Retinal pigment epithelial cell (primary cell): Measurements from ENCODE around the gene TMOD1.
"Not testable (repeated sequence)": the region's sequence is repeated elsewhere in the genome, so short reads cannot be mapped to it uniquely, and the experiment has no call there.

Source experiments
- DNase-seq: peaks from one replicate; pipeline ENCODE4 v3.0.0-alpha.2; 2010; ENCODE audit warnings: low read depth
- H3K4me3 ChIP-seq: 2 replicates; pipeline ENCODE4 v1.5.1; 2011; ENCODE audit warnings: mild to moderate bottlenecking, low read length, control low read depth, moderate library complexity
- TF ChIP-seq, protein P1 (sequence below): conservative IDR thresholded peaks from 2 replicates; pipeline ENCODE4 v1.5.1; 2011; ENCODE audit warnings: low read depth, low read length, control low read depth, inconsistent platforms

The TMOD1 gene

DNA sequence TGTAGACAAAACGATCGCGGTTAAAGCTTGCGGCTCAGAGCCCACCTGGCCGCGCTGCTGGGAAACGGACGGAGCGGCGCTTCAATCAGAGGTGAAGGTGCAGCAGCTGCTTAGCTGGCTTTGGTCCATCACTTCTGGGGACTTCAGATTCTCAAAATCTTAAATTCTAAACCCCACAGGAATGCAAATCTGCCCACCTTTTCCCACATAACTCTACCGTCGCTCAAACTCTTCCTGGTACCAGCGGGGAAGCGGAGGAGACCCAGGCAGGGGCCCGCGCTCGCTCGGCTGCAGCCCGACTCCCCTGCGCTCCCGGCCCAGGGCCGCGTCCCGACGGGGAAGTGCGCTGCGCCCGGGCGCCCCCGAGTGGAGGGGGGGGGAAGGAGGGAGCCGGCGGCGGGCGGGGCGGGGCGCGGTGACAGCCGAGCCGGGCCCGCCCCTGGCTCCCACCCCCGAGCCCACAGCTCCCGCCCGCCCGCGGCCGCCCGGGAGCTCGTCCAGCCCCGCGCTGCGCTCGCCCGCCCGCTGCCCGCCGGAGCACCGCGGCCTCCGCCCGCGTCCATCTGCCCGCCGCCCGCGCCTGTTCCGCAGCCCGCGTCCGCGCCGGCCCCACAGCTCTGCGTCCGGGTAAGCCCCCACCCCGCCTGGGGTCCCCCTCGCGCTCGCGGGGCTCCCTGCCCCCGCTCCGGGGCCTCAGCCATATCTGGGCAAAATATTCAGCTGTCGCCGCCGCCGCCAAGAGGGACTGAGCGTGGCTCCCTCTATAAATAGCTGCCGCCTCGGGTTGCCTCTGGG lies at the start of gene TMOD1:
TMOD1 (plus strand) TSS at position 490 of the 795 bp plus-strand sequence. CDS start 22,523 bp downstream, outside the sequence.
- no peak for DNase-seq
- peak within 1 kb of the TSS; percentile 43 for H3K4me3 ChIP-seq
- TF ChIP-seq, protein P1, sequence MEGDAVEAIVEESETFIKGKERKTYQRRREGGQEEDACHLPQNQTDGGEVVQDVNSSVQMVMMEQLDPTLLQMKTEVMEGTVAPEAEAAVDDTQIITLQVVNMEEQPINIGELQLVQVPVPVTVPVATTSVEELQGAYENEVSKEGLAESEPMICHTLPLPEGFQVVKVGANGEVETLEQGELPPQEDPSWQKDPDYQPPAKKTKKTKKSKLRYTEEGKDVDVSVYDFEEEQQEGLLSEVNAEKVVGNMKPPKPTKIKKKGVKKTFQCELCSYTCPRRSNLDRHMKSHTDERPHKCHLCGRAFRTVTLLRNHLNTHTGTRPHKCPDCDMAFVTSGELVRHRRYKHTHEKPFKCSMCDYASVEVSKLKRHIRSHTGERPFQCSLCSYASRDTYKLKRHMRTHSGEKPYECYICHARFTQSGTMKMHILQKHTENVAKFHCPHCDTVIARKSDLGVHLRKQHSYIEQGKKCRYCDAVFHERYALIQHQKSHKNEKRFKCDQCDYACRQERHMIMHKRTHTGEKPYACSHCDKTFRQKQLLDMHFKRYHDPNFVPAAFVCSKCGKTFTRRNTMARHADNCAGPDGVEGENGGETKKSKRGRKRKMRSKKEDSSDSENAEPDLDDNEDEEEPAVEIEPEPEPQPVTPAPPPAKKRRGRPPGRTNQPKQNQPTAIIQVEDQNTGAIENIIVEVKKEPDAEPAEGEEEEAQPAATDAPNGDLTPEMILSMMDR = no peak

DNA sequence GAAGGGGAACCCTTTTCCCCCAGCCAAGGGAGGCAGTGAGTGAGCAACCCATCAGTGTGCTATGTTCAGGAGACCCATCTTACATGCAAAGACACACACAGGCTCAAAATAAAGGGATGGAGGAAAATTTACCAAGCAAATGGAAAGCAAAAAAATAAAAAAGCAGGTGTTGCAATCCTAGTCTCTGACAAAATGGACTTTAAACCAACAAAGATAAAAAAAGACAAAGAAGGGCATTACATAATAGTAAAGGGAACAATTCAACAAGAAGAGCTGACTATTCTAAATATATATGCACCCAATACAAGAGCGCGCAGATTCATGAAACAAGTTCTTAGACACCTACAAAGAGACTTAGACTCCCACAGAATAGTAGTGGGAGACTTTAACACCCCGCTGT lies 47.9 kb upstream of the TMOD1 start:
- H3K4me3 ChIP-seq, DNase-seq: not testable (repeated sequence)

DNA sequence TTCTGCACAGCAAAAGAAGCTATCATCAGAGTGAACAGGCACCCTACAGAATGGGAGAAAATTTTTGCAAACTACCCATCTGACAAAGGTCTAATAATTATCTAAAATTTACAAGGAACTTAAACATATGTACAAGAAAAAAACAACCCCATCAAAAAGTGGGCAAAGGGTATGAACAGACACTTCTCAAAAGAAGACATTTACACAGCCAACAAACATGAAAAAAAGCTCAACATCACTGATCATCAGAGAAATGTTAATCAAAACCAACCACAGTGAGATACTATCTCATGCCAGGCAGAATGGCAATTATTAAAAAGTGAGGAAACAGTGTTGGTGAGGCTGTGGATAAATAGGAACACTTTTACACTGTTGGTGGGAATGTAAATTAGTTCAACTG lies 44.6 kb upstream of the TMOD1 start:
- not testable (repeated sequence) for H3K4me3 ChIP-seq, DNase-seq

DNA sequence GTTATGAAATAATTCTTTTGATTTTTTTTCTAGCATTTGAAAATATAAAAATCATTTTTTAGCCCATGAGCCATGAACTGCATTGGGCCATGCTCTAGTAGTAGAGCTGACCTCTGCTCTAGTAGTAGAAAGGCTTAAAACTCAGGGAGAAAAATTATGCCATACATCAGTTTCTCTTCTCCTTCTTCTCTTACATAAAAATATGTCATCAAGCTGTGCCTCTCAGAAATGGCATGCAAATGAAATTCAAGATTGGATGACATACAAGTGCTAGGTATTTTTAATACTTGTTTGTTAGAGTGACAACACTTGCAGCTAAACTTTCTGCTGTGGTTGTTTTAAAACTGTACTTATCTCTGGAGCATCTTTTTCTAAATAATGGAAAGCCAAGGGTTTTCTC lies 42.1 kb upstream of the TMOD1 start:
- no peak overlapping the region for H3K4me3 ChIP-seq
- DNase-seq = no peak
- TF ChIP-seq, protein P1 = no peak

DNA sequence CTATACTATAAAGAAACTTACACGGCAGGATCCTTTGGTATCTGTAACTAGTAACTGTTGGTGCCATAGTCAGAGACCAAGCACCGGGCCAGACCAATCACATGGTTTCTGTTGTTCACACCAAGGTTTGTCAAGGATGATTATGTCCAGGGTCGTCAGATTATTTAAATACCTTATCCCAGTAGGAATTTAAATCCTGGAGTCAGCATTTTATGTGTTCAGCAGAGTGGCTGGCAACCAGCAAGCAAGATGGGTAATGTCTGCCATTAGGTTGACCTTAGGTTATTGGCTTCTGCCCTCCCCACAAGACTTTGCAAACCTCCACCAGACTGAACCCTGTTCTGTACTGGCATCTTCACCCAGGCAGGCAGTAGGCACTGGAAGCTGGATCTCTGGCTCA lies 39.3 kb upstream of the TMOD1 start:
- no peak overlapping the region for H3K4me3 ChIP-seq
- peak; percentile 9 for DNase-seq
- TF ChIP-seq, protein P1 = no peak

DNA sequence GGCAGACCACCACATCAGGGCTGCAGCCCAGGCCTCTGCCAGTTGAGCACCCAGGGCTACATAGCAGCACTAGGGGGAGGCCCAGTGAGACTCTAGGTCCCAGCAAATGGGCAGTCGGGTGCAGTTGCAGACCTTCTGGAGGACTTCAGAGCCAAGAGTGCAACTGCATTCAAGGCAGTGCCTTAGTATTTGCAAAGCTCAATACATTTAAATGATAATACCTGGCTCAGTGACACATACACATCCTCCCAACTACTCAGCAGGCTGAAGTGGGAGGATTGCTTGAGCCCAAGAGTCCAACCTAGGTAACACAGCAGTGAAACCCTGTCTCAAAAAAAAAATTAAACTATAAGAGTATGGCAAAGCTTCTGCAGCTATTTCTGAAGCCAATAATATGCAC lies 38.6 kb upstream of the TMOD1 start:
- H3K4me3 ChIP-seq = no peak overlapping the region
- DNase-seq = no peak
- TF ChIP-seq, protein P1 = no peak

DNA sequence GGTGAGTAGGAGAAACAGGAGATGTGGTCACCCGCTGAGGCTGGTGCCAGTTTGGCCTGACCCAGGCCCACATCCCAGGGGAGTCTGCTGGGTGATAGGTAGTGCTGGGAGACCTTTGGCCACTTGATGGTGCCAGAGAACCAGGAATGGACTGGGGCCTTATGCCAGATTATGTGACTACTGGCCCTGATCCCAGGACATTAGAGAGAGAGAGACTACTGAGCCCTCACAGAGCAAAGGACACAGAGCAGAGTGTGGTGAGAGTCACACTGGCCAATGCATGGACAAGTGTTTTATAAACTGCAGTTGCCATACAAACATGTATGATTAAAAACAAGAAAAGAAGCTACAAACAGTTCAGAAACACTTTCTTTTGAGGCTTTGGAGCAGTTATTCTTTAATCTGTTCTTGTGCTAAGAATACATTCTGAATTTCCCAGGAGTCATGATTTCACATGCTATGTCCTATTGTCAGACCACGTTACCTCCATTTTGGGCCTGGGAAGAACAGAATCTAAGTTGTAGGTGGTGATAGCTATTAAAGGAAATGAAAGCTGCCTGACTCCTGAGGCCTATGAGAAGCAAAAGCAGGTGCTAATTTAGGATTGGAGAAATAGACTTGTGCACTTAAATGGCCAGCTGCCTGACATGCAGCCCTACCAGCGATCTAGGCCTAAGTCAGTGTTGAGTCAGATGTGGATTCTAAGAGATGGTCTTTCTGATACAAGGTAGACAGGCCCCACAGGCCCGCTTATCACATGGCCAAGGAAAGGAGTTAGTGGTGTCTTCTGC lies 32.6 kb upstream of the TMOD1 start:
- TF ChIP-seq, protein P1 = peak; percentile 89
- peak; percentile 38 for DNase-seq
- no peak overlapping the region for H3K4me3 ChIP-seq

DNA sequence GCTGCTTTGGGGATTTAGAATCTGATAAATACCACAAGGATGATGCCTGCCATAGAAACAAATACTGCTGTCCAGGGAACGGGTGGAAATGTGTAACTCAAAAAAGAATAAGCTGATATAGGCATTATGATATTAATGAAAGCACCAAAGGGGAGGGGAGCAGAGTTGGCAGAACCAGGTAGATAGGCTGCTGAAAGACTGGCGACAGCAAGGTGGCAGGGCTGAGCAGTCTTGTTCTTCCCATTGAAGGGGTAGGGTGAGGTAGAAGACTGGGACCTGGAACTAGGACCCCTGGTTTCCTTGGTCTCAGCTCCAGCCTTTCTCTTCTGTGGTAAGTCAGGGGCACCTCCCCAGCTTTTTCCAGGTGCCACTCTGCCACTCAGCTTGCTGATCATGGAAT lies 31.4 kb upstream of the TMOD1 start:
- no peak overlapping the region for H3K4me3 ChIP-seq

More for the DNA sequence above, 31.4 kb upstream of the TMOD1 start:
- DNase-seq = no peak
- TF ChIP-seq, protein P1 = peak; percentile 36
